Testis (tissue), 3 donors: Measurements from ENCODE around the gene POLN. TPM values are rescaled to one million over a fixed set of nuclear protein-coding genes. Genes with fewer than 3 reads are reported as not detected.

Source experiments
- DNase-seq: peaks from one replicate; pipeline ENCODE4 v3.0.0-alpha.2; 2019
- H3K27ac ChIP-seq, 2 donors: fragments of 200-600 bp; sonication (generic); one replicate each; pipeline ENCODE4 v1.5.1; 2019
- H3K27me3 ChIP-seq: fragments of 200-600 bp; sonication (generic); one replicate; pipeline ENCODE4 v1.5.1; 2019
- H3K36me3 ChIP-seq: fragments of 200-600 bp; sonication (generic); one replicate; pipeline ENCODE4 v1.5.1; 2017; ENCODE audit warnings: low read depth; ENCODE audit errors: missing control alignments
- H3K4me1 ChIP-seq: fragments of 200-600 bp; sonication (generic); one replicate; pipeline ENCODE4 v1.5.1; 2019
- H3K4me3 ChIP-seq, 2 donors: fragments of 200-600 bp; sonication (generic); one replicate each; pipeline ENCODE4 v1.5.1; 2017 to 2019
- H3K9me3 ChIP-seq: fragments of 200-600 bp; sonication (generic); one replicate; pipeline ENCODE4 v1.5.1; 2017
- POLR2A ChIP-seq: fragments of 450-650 bp; IDR thresholded peaks from one replicate; pipeline ENCODE4 v1.6.1; 2017; ENCODE audit warnings: antibody characterized with exemption, mild to moderate bottlenecking, moderate library complexity
- WGBS, 2 donors: methylation state at CpG; one replicate each; pipeline ENCODE4 v1.1.5; 2018; 5-methylcytosine and 5-hydroxymethylcytosine counted together
- intact Hi-C: fragments of 100-400 bp; cut with DNase I; formaldehyde crosslinking; loops from one replicate; pipeline ENCODE4 v1.15.1; 2023; ENCODE audit warnings: low total_unique reads
- polyA plus RNA-seq: library from polyadenylated mRNA; stranded (reverse); fragments of 350-450 nt; fragmentation: Illumina TruSeq; extraction: RNeasy Lipid Tissue Mini Kit (QIAGEN cat#74804); gene quantifications from one replicate; pipeline ENCODE4 v1.2.3, GENCODE V29; 2014; ENCODE audit warnings: low read depth, low replicate concordance; ENCODE audit not compliant: insufficient read depth
- total RNA-seq, 2 donors: library from RNA; depleted of rRNA; stranded (reverse); fragments of >200 nt; gene quantifications; one replicate each; pipeline ENCODE4 v1.2.3, GENCODE V29; 2016
- TF ChIP-seq, protein P1 (sequence below), 3 experiments: fragments of 450-650 bp in 2 of 3; fragments of 200-600 bp in 1 of 3; sonication (generic) in 1 of 3; IDR thresholded peaks; one replicate each; pipeline ENCODE4 v1.5.1; 2016 to 2019; ENCODE audit warnings: antibody characterized with exemption in 3 of 3, mild to moderate bottlenecking in 2 of 3, moderate library complexity in 1 of 3

POLN gene
- total and polyA plus RNA-seq, 3 donors from 2014 or later: 12.2 to 23.7 (median 22.9) TPM

DNA sequence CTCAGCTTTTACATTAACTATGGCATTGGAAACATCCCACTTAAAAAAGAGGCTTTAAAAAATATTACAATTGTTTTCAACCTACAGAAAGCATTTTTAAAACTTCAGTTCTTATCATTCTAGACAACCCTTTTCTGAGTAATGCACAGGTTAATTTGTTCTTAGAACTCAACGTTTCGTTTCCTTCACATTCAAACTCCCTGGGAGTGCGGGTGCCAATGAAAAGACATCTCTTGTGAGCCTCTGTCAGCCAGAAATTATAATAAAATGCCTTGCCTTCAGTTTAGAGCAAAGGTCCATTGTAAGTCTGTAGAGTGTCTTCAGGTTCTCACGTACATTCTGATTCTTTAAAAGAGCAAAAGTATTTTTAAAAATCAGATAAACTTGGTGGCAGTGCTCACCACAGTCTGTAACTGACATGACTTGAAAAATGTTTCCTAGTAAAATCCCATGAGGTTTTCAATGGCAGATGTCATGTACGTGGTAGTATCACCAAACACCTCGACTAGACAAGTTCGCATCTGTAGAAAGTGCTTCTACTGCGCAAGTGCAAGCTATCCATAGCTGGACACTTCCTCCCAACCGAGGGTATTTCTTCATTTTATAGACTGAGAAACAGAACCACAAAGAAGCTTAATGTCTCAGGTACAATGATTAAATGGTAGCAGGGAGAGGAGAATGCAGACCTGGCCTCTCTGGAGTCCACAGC is 65.8 kb downstream of the POLN start:
- no peak overlapping the region for H3K4me3 ChIP-seq
- no peaks in the 10 kb centered on the region for H3K27me3 ChIP-seq
- TF ChIP-seq, protein P1, sequence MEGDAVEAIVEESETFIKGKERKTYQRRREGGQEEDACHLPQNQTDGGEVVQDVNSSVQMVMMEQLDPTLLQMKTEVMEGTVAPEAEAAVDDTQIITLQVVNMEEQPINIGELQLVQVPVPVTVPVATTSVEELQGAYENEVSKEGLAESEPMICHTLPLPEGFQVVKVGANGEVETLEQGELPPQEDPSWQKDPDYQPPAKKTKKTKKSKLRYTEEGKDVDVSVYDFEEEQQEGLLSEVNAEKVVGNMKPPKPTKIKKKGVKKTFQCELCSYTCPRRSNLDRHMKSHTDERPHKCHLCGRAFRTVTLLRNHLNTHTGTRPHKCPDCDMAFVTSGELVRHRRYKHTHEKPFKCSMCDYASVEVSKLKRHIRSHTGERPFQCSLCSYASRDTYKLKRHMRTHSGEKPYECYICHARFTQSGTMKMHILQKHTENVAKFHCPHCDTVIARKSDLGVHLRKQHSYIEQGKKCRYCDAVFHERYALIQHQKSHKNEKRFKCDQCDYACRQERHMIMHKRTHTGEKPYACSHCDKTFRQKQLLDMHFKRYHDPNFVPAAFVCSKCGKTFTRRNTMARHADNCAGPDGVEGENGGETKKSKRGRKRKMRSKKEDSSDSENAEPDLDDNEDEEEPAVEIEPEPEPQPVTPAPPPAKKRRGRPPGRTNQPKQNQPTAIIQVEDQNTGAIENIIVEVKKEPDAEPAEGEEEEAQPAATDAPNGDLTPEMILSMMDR (IDR thresholded peaks at IDR 0.05): no peak
- no peak for TF ChIP-seq POLR2A
- no peaks in the 10 kb centered on the region for H3K36me3 ChIP-seq
- no peaks in the 10 kb centered on the region for H3K4me1 ChIP-seq
- DNase-seq: no peak
- 75 to 86% methylated on average over 9 of the region's 9 CpGs for WGBS, 2 donors
- intact Hi-C loops: no loop called here
- H3K9me3 ChIP-seq: no peaks in the 10 kb centered on the region
- no peak overlapping the region for H3K27ac ChIP-seq

DNA sequence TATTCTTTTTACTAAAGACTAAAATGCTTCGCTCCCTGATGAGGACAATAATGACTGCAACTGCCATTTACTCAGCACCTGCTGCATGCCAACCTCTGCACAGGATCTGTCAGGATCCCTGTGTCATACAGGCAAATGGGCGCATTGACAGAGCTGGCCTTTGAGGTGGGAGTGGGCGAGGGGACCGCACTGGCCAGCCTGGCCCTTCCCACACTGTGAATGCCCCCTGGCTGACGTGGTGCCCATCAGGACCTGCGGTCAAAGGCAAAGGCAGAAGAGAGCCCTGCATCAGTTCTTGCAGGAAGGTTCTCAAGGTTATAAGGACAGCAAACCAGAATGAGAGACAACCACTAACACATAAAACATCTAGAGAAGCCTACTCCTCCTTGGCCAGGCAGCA is 67.9 kb downstream of the POLN start:
- intact Hi-C loops: no loop called here
- 95% methylated on average over 6 of the region's 6 CpGs for WGBS, 2 donors
- no peaks in the 10 kb centered on the region for H3K9me3 ChIP-seq
- TF ChIP-seq, protein P1 (IDR thresholded peaks at IDR 0.05): no peak
- TF ChIP-seq POLR2A: no peak
- no peak for DNase-seq
- H3K36me3 ChIP-seq: no peaks in the 10 kb centered on the region
- no peak overlapping the region for H3K27ac ChIP-seq
- no peak overlapping the region for H3K4me3 ChIP-seq
- H3K4me1 ChIP-seq: no peaks in the 10 kb centered on the region
- no peaks in the 10 kb centered on the region for H3K27me3 ChIP-seq

DNA sequence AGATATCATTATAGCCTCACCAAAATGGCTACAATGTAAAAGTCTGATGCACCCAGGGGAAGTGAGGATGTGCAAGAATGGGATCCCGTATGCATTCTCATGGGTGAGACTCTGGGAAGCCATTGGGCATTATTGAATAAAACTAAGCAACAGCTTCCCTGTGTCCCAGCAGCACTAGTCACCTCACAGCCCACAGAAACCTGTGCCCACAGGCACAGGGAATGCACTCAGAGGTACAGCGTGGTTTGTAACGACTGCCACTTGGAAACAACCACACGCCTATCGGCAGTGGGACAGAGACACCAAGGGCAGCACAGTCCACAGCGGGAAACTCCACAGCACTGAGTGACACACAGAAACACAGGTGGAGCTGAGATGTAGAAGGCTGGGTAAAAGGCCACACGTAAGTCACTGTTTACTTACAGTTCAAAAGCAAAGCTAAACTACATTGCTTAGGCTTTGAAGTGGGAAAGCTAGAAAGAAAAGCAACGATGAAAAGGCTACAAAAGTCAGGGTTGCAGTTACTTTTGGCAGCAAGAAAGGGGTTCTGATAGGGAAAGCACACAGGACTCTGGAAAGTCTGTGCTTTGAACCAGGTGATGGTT is 69.2 kb downstream of the POLN start:
- no peaks in the 10 kb centered on the region for H3K36me3 ChIP-seq
- no peaks in the 10 kb centered on the region for H3K27me3 ChIP-seq
- intact Hi-C loops: no loop called here
- no peak for DNase-seq
- TF ChIP-seq, protein P1 (IDR thresholded peaks at IDR 0.05): no peak
- TF ChIP-seq POLR2A: no peak
- H3K4me3 ChIP-seq: no peak overlapping the region
- 80 to 83% methylated on average over 8 of the region's 8 CpGs for whole genome bisulfite sequencing, 2 donors
- H3K4me1 ChIP-seq: no peaks in the 10 kb centered on the region
- no peaks in the 10 kb centered on the region for H3K9me3 ChIP-seq
- no peak overlapping the region for H3K27ac ChIP-seq

DNA sequence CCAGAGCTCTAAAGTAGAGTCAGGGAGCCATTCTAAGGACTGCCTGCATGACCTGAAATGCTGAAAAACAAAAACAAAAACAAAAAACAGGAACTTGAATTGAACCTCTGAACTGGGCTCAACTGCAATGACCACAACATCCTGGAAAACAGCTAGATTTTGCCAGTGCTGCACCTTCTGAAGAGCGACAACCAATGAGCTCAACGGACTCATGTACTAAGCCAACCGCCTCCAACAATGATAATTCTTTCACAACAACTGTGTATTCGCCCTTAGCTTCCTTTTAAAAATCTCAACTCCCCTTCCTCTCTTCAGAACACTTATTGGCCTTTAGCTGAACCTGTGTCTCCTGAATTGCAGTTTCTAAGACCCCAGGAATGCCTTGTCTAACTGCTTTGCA is 69.8 kb downstream of the POLN start:
- Histone ChIP-seq H3K27ac (no peak overlapping the region), H3K4me1 (no peaks in the 10 kb centered on the region), H3K36me3 (no peaks in the 10 kb centered on the region), H3K27me3 (no peaks in the 10 kb centered on the region), H3K9me3 (no peaks in the 10 kb centered on the region), H3K4me3 (no peak overlapping the region)
- 89 to 91% methylated on average over 4 of the region's 4 CpGs for WGBS, 2 donors
- no peak for TF ChIP-seq POLR2A
- TF ChIP-seq, protein P1 (IDR thresholded peaks at IDR 0.05): no peak
- intact Hi-C loops: no loop called here
- DNase-seq: no peak
